GM19397 (cell line): ENCODE results near the gene DCDC2C.

Experiments used
- ATAC-seq: cut with Tn5 transposase; IDR thresholded peaks from one replicate; pipeline ENCODE4 v1.9.1; 2021; ENCODE audit warnings: mild to moderate bottlenecking, moderate library complexity; ENCODE audit not compliant: unreplicated experiment

The DCDC2C gene

GRCh38 chr2:3708576-3708975 lies 5.2 kb downstream of the DCDC2C start:
- no peak for ATAC-seq

DNA sequence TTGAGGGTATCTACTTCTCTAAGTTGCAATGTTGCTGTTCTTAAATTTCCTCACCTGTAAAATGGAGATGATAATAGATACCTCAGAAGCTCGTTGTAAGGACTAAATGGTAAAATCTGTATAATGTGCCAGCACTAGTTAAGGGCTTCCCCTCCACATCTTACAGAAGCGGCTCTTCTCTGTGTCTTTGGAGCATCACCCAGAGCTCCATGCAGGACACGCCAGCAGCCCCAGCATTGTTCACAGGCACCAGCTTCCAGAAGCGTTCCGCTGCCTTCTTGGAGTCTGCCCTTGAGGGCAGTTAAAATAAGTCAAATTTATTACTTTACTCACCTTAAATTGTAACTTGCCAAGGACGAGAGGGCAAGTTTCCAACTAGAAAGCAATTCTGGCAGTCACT lies 5.8 kb downstream of the DCDC2C start:
- no peak for ATAC-seq

GRCh38 chr2:3712424-3712823 lies 9.0 kb downstream of the DCDC2C start:
- no peak for ATAC-seq

GRCh38 chr2:3712831-3713503 lies 9.6 kb downstream of the DCDC2C start:
- no peak for ATAC-seq

DNA sequence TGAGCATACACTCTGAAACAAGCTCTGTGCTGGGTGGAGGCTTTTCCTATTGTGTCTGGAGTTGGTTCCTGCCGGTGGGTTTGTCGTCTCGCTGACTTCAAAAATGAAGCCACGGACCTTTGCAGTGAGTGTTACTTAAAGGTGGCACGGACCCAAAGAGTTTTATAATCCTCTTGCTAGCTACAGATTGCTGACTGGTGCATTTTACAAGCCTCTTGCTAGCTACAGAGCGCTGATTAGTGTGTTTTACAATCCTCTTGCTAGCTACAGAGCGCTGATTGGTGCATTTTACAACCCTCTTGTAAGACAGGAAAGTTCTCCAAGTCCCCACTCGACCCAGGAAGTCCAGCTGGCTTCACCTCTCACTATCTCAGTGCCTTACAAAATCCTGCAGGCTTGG lies 15.3 kb downstream of the DCDC2C start:
- ATAC-seq = no peak

DNA sequence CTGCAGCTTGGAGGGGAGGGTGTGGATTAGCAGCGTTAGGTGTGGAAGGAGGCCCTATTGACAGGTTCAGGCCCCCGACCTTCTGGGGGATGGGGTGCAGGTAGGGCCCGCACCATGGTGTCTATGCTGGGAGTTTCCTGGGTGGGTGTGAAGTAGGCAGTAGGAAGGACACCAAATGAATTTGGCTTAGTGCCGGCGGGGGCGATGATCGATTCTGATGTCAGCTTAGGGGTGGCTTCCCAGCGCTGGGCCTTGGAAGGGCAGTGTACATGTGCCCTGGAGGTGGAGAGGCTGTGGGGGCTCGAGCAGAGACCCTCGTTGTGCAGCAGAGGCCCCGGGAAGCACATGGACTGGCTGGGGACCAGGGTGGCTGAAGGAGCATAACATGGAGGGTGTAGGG lies 21.6 kb downstream of the DCDC2C start:
- ATAC-seq = no peak

GRCh38 chr2:3725458-3726250 lies 22.3 kb downstream of the DCDC2C start:
- no peak for ATAC-seq

GRCh38 chr2:3726511-3726910 lies 23.1 kb downstream of the DCDC2C start:
- no peak for ATAC-seq

GRCh38 chr2:3727397-3728045 lies 24.1 kb downstream of the DCDC2C start:
- ATAC-seq = no peak

GRCh38 chr2:3728104-3729054 lies 25.0 kb downstream of the DCDC2C start:
- ATAC-seq = no peak

DNA sequence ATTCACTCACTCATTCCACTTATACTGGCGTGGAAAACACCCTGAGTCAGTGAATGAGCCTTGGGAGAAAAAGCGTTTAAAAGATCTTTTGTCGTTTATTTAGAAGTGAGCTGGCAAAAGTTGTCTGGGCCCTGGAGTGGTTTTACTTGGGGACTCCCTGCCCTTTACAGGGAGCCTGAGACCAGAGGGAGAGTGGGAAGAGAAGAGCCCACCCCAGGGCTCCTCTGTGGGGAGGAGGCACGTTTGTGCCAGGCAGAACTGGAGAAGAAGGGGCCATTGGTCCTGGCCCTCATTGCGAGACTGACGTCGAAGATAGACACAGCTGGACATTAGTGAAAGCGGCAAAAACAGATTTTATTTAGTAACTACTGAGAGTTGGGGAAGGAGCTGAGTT lies 25.7 kb downstream of the DCDC2C start:
- ATAC-seq = no peak

DNA sequence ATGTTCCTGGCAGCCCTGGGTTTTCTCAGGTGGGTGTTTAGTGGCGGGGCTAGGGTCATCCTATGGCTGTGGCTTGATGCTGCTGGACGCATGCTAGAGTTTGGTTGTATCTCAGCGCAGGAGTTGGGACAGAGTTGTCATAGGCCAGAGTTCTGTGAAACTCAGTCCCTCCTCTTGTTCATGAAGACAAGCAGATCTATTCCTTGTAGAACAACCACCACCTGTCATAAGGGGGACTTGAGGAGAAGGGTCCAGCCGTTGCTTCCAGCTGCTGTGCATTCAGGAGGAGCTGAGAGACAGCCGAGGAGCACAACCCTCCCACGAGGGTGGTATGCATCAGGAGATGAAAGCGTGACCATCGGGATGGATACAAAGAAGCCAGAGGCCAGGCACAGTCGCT lies 26.4 kb downstream of the DCDC2C start:
- no peak for ATAC-seq

GRCh38 chr2:3730646-3731045 lies 27.3 kb downstream of the DCDC2C start:
- ATAC-seq = no peak

DNA sequence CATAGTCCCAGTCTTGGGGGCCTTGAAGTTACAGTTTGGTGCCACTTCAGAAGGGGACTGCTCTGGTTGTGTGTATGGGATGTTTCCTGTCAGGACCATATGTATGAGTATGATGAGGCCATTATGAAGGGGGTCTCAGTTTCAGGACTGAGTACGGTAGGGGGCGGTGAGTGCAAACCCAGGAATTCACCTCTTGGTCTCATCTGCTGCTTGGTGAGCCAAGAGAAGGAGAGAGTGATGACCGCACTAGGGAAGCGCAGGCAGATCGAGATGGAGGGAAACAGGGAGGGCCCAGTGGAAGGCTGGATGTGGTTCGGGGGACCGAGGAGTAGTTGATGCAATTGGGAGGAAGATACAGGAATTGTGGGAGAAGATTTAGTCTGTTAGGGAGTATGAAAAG lies 28.5 kb downstream of the DCDC2C start:
- no peak for ATAC-seq

GRCh38 chr2:3736112-3736511 lies 32.7 kb downstream of the DCDC2C start:
- ATAC-seq = no peak

DNA sequence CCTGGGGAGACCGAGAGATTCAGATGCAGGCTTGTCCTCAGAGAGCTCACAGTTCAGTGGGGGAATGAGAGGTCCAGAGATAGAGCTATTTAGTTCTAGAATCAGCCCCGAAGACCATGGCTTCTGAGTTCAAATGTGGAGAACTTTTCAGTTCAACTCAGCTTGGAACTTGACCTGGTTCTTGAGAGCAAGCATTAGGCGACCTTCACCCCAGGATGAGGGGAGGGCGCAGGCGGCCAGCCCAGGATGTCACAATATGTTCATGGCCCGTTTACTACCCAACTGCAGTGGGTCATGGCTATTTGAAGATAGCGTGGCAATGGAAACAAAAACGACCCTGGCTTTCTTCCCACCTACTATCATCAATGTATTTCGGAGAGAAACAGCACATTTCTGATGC lies 33.8 kb downstream of the DCDC2C start:
- no peak for ATAC-seq

DNA sequence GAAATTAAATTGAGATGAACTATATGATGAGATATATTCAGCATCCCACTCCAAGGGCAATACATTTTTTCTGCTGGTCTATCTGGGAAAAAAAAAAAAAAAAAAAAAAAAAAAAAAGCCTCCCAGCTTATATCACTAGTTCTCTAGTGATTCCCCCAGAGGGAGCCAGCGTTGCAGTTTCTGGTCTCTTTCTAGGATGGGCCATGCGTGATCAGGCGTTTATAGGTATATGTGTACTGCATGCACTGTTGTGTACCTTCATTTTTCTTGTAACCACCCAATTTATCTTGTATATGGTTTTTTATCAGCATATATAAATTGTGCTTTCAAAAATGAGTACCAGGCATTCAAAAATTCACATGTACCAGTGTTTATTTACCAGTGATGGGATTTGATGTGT lies 35.1 kb downstream of the DCDC2C start:
- ATAC-seq = no peak

DNA sequence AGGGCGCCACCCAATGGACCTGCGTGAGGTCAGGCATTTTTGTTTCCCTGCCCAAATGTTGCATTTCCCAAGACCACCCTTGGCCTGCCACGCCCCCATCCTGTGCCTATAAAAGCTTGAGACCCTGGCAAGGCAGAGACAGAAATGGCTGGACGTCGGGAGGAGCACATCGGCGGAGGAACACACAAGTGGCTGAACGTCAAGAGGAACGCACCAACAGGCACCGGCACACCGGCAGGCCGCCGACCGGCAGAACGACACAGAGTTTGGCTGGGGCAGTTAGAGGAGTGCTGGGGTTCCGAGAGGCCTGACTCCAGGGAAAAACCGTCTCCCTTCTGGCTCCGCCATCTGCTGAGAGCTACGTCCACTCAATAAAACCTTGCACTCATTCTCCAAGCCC lies 35.9 kb downstream of the DCDC2C start:
- ATAC-seq = no peak

DNA sequence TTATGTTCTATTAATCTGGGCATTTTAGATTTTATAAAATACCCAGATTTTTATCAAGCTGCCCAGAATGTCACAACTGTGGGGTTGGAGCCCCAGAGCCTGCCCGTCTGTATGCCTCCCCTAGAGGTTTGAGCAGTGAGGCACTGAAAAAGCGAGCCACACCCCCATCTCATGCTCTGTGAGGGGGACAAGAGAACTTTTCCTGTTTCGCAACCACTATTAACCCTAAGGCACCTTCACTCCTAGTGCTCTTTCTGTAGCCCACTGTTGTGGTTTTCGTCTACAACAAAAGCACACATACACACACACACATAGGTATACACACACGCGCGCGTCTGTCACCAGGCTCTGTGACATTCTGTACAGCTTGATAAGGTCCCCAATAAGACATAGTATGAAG lies 38.0 kb downstream of the DCDC2C start:
- no peak for ATAC-seq

GRCh38 chr2:3741867-3742602 lies 38.7 kb downstream of the DCDC2C start:
- no peak for ATAC-seq
